ENCODE results near the gene ASXL2.

The ASXL2 gene

DNA sequence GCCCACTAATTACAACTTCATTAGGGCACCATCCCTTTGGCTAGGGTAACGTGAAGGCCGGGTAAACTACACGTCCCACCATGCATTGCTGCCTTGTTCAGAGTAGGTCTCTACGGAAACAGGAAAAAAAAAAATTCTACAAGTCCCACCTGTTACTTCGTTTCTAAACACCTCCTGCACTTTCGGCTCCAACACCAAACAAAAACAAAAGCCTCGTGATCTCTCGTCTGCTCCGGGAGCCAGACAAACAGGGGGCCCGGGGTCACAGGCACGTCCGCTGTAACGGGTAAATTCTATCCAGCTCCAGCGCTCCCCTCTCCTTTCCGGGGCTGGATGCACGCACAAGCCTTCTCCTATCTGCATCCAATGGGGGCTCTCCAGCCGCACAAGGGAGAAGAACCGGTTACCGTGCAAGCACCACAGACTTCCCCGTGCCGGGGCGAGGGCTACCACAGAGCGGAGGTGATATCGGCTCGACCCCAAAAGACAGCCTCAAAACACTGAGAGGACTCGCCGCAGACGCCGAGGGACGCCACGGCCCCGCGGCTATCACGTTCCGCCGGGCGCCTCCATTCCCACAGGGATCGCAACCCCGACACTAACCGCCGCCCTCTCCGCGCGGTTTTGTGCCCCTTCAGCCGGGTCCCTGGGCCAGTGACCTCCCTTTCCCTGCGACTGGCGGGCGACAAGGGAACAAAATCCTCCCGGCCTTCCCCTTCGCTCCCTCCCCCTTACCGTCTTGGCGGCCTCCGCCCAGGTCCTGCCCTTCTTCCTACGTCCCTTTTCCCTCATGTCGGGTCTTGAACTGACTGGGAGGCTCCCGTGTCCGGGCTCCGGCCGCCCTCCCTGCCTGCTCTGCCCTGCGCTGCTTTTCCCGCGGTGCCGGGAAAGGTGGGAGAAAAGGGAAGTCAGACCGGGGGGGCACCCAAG is 591 bp downstream of the ASXL2 start:
- DNase-seq (ENCODE audit: extremely low read depth, low read depth), result no peak
- TF ChIP-seq, protein P1, sequence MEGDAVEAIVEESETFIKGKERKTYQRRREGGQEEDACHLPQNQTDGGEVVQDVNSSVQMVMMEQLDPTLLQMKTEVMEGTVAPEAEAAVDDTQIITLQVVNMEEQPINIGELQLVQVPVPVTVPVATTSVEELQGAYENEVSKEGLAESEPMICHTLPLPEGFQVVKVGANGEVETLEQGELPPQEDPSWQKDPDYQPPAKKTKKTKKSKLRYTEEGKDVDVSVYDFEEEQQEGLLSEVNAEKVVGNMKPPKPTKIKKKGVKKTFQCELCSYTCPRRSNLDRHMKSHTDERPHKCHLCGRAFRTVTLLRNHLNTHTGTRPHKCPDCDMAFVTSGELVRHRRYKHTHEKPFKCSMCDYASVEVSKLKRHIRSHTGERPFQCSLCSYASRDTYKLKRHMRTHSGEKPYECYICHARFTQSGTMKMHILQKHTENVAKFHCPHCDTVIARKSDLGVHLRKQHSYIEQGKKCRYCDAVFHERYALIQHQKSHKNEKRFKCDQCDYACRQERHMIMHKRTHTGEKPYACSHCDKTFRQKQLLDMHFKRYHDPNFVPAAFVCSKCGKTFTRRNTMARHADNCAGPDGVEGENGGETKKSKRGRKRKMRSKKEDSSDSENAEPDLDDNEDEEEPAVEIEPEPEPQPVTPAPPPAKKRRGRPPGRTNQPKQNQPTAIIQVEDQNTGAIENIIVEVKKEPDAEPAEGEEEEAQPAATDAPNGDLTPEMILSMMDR (IDR thresholded peaks at IDR 0.05; ENCODE audit: low read depth, low read length), result no peak

DNA sequence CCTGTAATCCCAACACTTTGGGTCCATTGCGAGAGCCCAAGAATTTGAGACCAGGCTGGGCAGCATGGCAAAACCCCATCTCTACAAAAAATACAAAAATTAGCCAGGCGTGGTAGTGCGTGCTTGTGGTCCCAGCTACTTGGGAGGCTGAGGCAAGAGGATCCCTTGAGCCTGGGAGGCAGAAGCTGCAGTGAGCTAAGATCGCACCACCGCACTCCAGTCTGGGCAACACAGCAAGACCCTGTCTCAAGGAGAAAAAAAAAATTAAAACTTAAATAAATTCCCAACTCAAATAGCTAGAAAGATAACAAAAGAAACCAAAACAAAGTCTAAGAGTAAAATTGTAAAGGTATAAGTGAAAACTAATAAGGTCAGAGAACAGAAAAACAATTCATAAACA is 6.2 kb downstream of the ASXL2 start:
- TF ChIP-seq, protein P1 (IDR thresholded peaks at IDR 0.05; ENCODE audit: low read depth, low read length), result no peak
- no peak for DNase-seq (ENCODE audit: extremely low read depth, low read depth)

- no peak for DNase-seq (ENCODE audit: extremely low read depth, low read depth)
- TF ChIP-seq, protein P1 (IDR thresholded peaks at IDR 0.05; ENCODE audit: low read depth, low read length), result no peak
These were observed 10.8 kb downstream of the ASXL2 start for GRCh38 chr2:25867396-25868003.

GRCh38 chr2:25856377-25856776 is 21.9 kb downstream of the ASXL2 start:
- TF ChIP-seq, protein P1 (IDR thresholded peaks at IDR 0.05; ENCODE audit: low read depth, low read length), result no peak
- DNase-seq (ENCODE audit: extremely low read depth, low read depth), result no peak

DNA sequence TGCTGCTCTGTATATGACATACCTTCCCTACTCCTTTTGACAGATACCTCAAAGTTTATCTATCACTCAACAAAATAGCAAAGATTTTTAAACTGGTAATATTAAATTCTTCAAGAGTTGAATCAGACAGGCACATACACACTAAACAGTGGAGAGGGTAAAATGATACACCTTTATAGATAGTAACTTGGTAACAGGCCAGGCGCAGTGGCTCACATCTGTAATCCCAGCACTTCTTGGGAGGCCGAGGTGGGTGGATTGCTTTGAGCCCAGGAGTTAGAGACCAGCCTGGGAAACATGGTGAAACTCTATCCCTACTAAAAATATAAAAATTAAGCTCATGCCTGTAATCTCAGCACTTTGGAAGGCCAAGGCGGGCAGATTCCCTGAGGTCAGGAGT is 23.2 kb downstream of the ASXL2 start:
- TF ChIP-seq, protein P1 (IDR thresholded peaks at IDR 0.05; ENCODE audit: low read depth, low read length), result no peak
- no peak for DNase-seq (ENCODE audit: extremely low read depth, low read depth)

DNA sequence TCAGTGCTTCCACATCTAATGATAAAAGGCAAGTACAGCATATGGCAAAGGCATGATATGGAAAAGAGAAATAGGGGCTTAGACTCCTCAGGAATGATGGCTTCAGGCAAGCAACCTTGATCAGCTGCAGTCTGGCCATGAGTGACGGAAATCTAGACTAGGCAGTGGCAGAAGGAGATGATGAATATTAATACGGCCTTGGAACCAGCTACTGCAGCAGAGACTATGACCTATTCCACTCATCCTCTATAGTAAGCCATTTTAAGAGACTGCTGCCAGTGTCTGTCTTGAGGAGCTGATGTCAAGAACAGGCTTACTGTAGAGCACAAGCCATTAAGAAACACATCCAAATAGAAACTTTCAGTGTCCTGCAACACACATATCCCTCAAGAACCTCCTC is 23.7 kb downstream of the ASXL2 start:
- TF ChIP-seq, protein P1 (IDR thresholded peaks at IDR 0.05; ENCODE audit: low read depth, low read length), result no peak
- no peak for DNase-seq (ENCODE audit: extremely low read depth, low read depth)

DNA sequence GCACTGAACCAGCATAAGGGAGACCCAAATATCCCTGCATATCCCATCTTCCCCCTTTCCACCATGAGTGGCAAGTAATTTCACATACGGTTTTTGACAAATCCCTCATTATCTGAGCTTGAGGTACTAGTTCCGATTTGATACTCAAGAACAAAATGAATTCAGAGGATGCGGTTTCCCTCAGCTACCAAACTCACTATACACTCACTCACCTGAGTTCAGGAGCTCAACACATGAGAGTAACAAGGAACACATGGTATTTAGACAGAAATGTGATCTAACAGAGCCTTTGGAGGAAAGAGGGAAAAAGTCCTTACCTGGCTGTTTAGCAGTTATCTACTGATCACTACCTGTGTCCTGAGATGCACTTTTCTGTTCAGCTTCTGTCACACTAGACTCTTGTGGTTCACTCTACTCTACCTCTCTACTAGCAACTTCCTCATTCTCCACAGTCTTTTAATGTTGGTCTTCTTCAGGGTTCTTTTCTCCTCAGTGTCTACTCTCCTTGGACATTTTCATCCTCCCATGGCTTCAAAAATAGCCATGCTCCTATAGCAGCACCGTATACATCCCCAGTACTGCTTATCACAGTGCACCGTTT is 25.1 kb downstream of the ASXL2 start:
- TF ChIP-seq, protein P1 (IDR thresholded peaks at IDR 0.05; ENCODE audit: low read depth, low read length), result no peak
- no peak for DNase-seq (ENCODE audit: extremely low read depth, low read depth)

Data from AG09319 (cell line).